SK-N-SH (cell line): ENCODE results near the gene KLF7. TPM values are rescaled to one million over a fixed set of nuclear protein-coding genes. Genes with fewer than 3 reads are reported as not detected.

Experiments
- CTCF ChIA-PET: fragments of 300-600, 350-600 bp; formaldehyde crosslinking; extraction: SDS; loops from one replicate; lab custom pipeline; 2021; lab: Yijun Ruan, JAX
- POLR2A ChIA-PET: fragments of 350-600 bp; sonication (Branson Sonifier 250); formaldehyde crosslinking; extraction: SDS; loops from one replicate; lab custom pipeline; 2020; ENCODE audit warnings: antibody characterized with exemption, inconsistent platforms; lab: Yijun Ruan, JAX
- DNase-seq: peaks from one replicate; pipeline ENCODE4 v3.0.0; 2012
- H2AFZ ChIP-seq: fragments of 200-600 bp; sonication (generic); 2 replicates; pipeline ENCODE4 v1.8.1; 2016; ENCODE audit warnings: antibody characterized with exemption, mild to moderate bottlenecking, low read depth
- H3F3A ChIP-seq: fragments of 200-600 bp; sonication (generic); replicated peaks from 2 replicates; pipeline ENCODE3; 2016; ENCODE audit warnings: antibody characterized with exemption, mild to moderate bottlenecking; ENCODE audit not compliant: insufficient read depth
- H3K27ac ChIP-seq, 2 experiments: fragments of 200-500 bp in 1 of 2; fragments of 200-600 bp in 1 of 2; sonication (Bioruptor generic) in 1 of 2; sonication (generic), shearing (Covaris generic) in 1 of 2; 2 replicates each; pipeline versions ENCODE4 v1.5.1 to v1.6.1; 2014 to 2016; ENCODE audit warnings: low read depth in 2 of 2, inconsistent platforms in 1 of 2, low read length in 1 of 2, mild to moderate bottlenecking in 1 of 2, mixed read lengths in 1 of 2
- H3K27me3 ChIP-seq: fragments of 200-600 bp; sonication (generic), shearing (Covaris generic); 2 replicates; pipeline ENCODE4 v1.6.1; 2016; ENCODE audit warnings: mixed run types; ENCODE audit not compliant: insufficient read depth
- H3K36me3 ChIP-seq, 2 experiments: fragments of 200-500 bp in 1 of 2; fragments of 200-600 bp in 1 of 2; sonication (Bioruptor generic) in 1 of 2; sonication (generic) in 1 of 2; replicated peaks in 1 of 2; 2 replicates each; pipeline versions ENCODE3 to v1.5.1; 2014 to 2016; ENCODE audit warnings: low read length in 1 of 2, mild to moderate bottlenecking in 1 of 2; ENCODE audit not compliant: insufficient read depth in 2 of 2, control insufficient read depth in 1 of 2
- H3K4me1 ChIP-seq, 2 experiments: fragments of 200-500 bp in 1 of 2; fragments of 200-600 bp in 1 of 2; sonication (Bioruptor generic) in 1 of 2; sonication (generic), shearing (Covaris generic) in 1 of 2; 2 replicates each; pipeline versions ENCODE4 v1.5.1 to v1.6.1; 2014 to 2016; ENCODE audit warnings: low read depth in 1 of 2, low read length in 1 of 2, mixed run types in 1 of 2; ENCODE audit not compliant: insufficient read depth in 2 of 2, control insufficient read depth in 1 of 2
- H3K4me2 ChIP-seq: fragments of 200-600 bp; sonication (generic), shearing (Covaris generic); 2 replicates; pipeline ENCODE4 v1.6.1; 2017; ENCODE audit warnings: mixed run types
- H3K4me3 ChIP-seq, 2 experiments: fragments of 200-500 bp in 1 of 2; fragments of 200-600 bp in 1 of 2; sonication (Bioruptor generic) in 1 of 2; sonication (generic), shearing (Covaris generic) in 1 of 2; 2 replicates each; pipeline versions ENCODE4 v1.5.1 to v1.8.1; 2014 to 2016; ENCODE audit warnings: low read depth in 2 of 2, inconsistent platforms in 1 of 2, low read length in 1 of 2, mild to moderate bottlenecking in 1 of 2, mixed read lengths in 1 of 2, moderate library complexity in 1 of 2
- H3K79me2 ChIP-seq: fragments of 200-600 bp; sonication (generic); 2 replicates; pipeline ENCODE4 v1.8.1; 2017; ENCODE audit warnings: mild to moderate bottlenecking; ENCODE audit not compliant: insufficient read depth
- H3K9ac ChIP-seq: fragments of 200-600 bp; sonication (generic); 2 replicates; pipeline ENCODE4 v1.6.1; 2017; ENCODE audit warnings: mixed run types
- H3K9me2 ChIP-seq: fragments of 200-600 bp; sonication (generic); 2 replicates; pipeline ENCODE4 v1.6.1; 2017; ENCODE audit warnings: mixed run types
- H3K9me3 ChIP-seq: fragments of 200-600 bp; sonication (generic); 2 replicates; pipeline ENCODE4 v1.6.1; 2017; ENCODE audit warnings: mixed run types, mild to moderate bottlenecking, moderate library complexity
- H4K20me1 ChIP-seq: fragments of 200-600 bp; sonication (generic); 2 replicates; pipeline ENCODE4 v1.6.1; 2017; ENCODE audit warnings: mild to moderate bottlenecking, mixed run types; ENCODE audit not compliant: insufficient read depth
- CHD2 ChIP-seq: fragments of 150-350 bp; IDR thresholded peaks from 2 replicates; pipeline ENCODE4 v1.6.1; 2018; ENCODE audit warnings: low read length; ENCODE audit not compliant: partially characterized antibody
- ELF1 ChIP-seq: IDR thresholded peaks from 2 replicates; pipeline ENCODE4 v1.4.0; 2012
- EP300 ChIP-seq, 2 experiments: IDR thresholded peaks; 2 replicates each; pipeline versions ENCODE4 v1.4.0 to v1.6.1; 2012; ENCODE audit warnings: borderline replicate concordance in 1 of 2, low read depth in 1 of 2, low read length in 1 of 2
- FOSL2 ChIP-seq: IDR thresholded peaks from 2 replicates; pipeline ENCODE4 v1.4.0; 2012; ENCODE audit warnings: low read depth, mild to moderate bottlenecking, moderate library complexity, borderline replicate concordance
- NFIC ChIP-seq: IDR thresholded peaks from 2 replicates; pipeline ENCODE4 v1.4.0; 2012; ENCODE audit warnings: borderline replicate concordance
- NRF1 ChIP-seq: IDR thresholded peaks from 2 replicates; pipeline ENCODE4 v1.6.1; 2012; ENCODE audit warnings: low read depth, mild to moderate bottlenecking, low read length
- POLR2AphosphoS5 ChIP-seq: IDR thresholded peaks from 2 replicates; pipeline ENCODE4 v1.6.1; 2012; ENCODE audit warnings: low read depth, low read length
- RAD21 ChIP-seq: IDR thresholded peaks from 2 replicates; pipeline ENCODE4 v1.6.1; 2012; ENCODE audit warnings: mild to moderate bottlenecking, low read length
- RFX5 ChIP-seq: IDR thresholded peaks from 2 replicates; pipeline ENCODE4 v1.6.1; 2012; ENCODE audit warnings: mild to moderate bottlenecking, improper control_type of control experiment, low read length
- RXRA ChIP-seq: IDR thresholded peaks from 2 replicates; pipeline ENCODE4 v1.4.0; 2012; ENCODE audit warnings: low read depth, mild to moderate bottlenecking, borderline replicate concordance
- SIN3A ChIP-seq: IDR thresholded peaks from 2 replicates; pipeline ENCODE4 v1.6.1; 2012; ENCODE audit warnings: low read depth, mild to moderate bottlenecking, low read length, moderate library complexity, borderline replicate concordance
- SMC3 ChIP-seq: IDR thresholded peaks from 2 replicates; pipeline ENCODE4 v1.6.1; 2012; ENCODE audit warnings: low read depth, low read length, improper control_type of control experiment
- TCF12 ChIP-seq: IDR thresholded peaks from 2 replicates; pipeline ENCODE4 v1.4.0; 2012
- TEAD4 ChIP-seq: IDR thresholded peaks from 2 replicates; pipeline ENCODE4 v1.4.0; 2012; ENCODE audit warnings: mild to moderate bottlenecking, borderline replicate concordance; ENCODE audit not compliant: insufficient read depth
- YY1 ChIP-seq: IDR thresholded peaks from 2 replicates; pipeline ENCODE4 v1.4.0; 2012; ENCODE audit warnings: low read depth, mild to moderate bottlenecking
- whole genome bisulfite sequencing: methylation state at CpG from one replicate; pipeline ENCODE4 v1.1.6; 2017; ENCODE audit warnings: low lambda C conversion rate; 5-methylcytosine and 5-hydroxymethylcytosine counted together
- polyA plus RNA-seq, 3 experiments: library from polyadenylated mRNA; depleted of rRNA; stranded (reverse); fragments of >200 nt; gene quantifications; 2 replicates each; pipeline ENCODE4 v1.2.3, GENCODE V29; 2012
- TF ChIP-seq, protein P1 (sequence below): IDR thresholded peaks from 2 replicates; pipeline ENCODE4 v1.4.0; 2012; ENCODE audit warnings: low read depth, borderline replicate concordance
- TF ChIP-seq, protein P2 (sequence below): fragments of 150-350 bp; IDR thresholded peaks from 2 replicates; pipeline ENCODE4 v1.6.1; 2016; ENCODE audit warnings: mild to moderate bottlenecking, low read depth, low read length
- TF ChIP-seq, protein P3 (sequence below): IDR thresholded peaks from 2 replicates; pipeline ENCODE4 v1.4.0; 2012; ENCODE audit warnings: low read depth, borderline replicate concordance
- TF ChIP-seq, protein P4 (sequence below): fragments of 200-600 bp; sonication (generic); IDR thresholded peaks from 2 replicates; pipeline ENCODE4 v1.6.1; 2017; ENCODE audit warnings: antibody characterized with exemption, mild to moderate bottlenecking, moderate library complexity
- TF ChIP-seq, protein P5 (sequence below): IDR thresholded peaks from 2 replicates; pipeline ENCODE4 v1.4.0; 2012; ENCODE audit warnings: low read depth

Gene KLF7
- polyA plus RNA-seq, 1 of the 3 experiments (the other 2 are of a cell fraction): 7.5 TPM

DNA sequence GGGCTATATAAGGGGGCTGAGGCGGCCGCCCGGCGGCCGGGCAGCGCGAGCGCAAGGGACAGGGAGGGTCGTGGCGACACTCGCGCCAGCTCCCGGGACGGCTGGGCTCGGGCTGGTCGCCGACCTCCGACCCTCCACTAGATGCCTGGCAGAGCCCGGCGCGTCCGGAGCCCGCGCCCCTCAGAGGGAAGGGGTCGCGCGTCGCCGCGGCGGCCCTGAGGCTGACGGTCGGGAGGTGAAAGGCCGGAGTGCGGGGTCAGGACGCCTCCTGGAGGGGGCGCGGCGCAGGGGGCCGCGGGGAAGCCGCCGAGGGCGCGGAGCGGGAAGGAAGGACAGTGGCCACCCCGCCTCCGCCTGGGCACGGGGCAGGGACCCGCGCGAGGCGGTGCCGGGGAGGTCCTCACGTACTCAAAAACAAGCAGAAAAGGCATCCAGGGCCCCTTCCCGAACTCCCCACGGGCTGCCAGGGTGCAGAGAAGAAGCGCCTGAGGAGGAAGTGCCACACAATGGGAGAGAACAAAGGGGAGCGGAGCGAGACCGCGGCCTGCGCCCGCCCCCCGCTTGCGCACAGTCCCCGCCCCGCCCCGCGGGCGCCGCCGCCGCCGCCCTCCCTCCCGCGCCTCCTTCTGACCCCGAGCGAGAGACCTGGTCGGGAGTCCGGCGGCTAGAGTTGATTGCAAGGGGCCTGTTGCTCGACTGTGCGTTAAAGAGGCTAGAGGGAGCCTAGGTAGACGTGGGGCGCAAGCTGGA is 776 bp upstream of the KLF7 start (continued):
- TF ChIP-seq, protein P1, sequence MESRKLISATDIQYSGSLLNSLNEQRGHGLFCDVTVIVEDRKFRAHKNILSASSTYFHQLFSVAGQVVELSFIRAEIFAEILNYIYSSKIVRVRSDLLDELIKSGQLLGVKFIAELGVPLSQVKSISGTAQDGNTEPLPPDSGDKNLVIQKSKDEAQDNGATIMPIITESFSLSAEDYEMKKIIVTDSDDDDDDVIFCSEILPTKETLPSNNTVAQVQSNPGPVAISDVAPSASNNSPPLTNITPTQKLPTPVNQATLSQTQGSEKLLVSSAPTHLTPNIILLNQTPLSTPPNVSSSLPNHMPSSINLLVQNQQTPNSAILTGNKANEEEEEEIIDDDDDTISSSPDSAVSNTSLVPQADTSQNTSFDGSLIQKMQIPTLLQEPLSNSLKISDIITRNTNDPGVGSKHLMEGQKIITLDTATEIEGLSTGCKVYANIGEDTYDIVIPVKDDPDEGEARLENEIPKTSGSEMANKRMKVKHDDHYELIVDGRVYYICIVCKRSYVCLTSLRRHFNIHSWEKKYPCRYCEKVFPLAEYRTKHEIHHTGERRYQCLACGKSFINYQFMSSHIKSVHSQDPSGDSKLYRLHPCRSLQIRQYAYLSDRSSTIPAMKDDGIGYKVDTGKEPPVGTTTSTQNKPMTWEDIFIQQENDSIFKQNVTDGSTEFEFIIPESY: no peak; the same call in 1 of the 2 replicates
- TF ChIP-seq RXRA: peak; percentile 43; the same call in 1 of the 2 replicates
- TF ChIP-seq, all 33 proteins: peak for 11

DNA sequence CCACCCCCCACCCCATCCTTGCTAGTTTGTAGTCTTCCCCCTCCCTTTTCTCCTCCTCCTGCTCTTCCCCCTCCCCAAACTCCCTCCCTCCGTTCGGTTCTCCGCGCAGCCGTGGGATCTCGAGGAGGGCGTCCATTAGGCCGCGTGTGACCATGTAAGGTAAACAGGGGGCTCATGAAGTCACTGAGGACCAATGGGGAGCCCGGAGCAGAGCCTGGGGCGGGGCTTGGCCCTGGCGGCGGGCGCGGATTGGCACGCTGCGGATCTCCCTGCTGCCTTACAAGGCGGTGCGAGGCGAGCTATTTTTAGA is 246 bp upstream of the KLF7 start:
- Histone ChIP-seq H3K9ac (peak overlapping the region; percentile 98), H3K36me3 (peaks cover 0 to 4% of the 10 kb centered on the region in 2 experiments), H3K79me2 (peaks cover 55% of the 10 kb centered on the region), H3K9me2 (no peaks in the 10 kb centered on the region), H3F3A (peaks cover 29% of the 10 kb centered on the region), H3K4me2 (peak overlapping the region; percentile 87; the same call in 1 of the 2 replicates), H3K9me3 (no peaks in the 10 kb centered on the region), H3K4me1 (peaks cover 9 to 25% of the 10 kb centered on the region in 2 experiments; a peak in 2 of 4 replicates), H3K4me3 (peak overlapping the region; percentile 91 to 93; a peak in 3 of 4 replicates), H4K20me1 (peaks cover 22% of the 10 kb centered on the region), H3K27me3 (no peaks in the 10 kb centered on the region), H3K27ac (peak overlapping the region; percentile 97 to 99), H2AFZ (no peak overlapping the region)
- ChIA-PET POLR2A (interaction anchor here (0.5 to 5.5 kb wide), 51 partner anchors 10 to 459 kb away, joined by 3 to 70 read pairs (median 4); no protein-coding TSS in a partner anchor), CTCF (interaction anchor here (0.5 to 10.4 kb wide), 17 partner anchors 13 to 365 kb away, joined by 3 to 87 read pairs (median 5); no protein-coding TSS in a partner anchor)
- peak; percentile 94 for DNase-seq
- WGBS: under 1% methylated on average over 16 of the region's 20 CpGs
- TF ChIP-seq SMC3: no peak
- no peak for TF ChIP-seq SIN3A
- TF ChIP-seq, protein P2, sequence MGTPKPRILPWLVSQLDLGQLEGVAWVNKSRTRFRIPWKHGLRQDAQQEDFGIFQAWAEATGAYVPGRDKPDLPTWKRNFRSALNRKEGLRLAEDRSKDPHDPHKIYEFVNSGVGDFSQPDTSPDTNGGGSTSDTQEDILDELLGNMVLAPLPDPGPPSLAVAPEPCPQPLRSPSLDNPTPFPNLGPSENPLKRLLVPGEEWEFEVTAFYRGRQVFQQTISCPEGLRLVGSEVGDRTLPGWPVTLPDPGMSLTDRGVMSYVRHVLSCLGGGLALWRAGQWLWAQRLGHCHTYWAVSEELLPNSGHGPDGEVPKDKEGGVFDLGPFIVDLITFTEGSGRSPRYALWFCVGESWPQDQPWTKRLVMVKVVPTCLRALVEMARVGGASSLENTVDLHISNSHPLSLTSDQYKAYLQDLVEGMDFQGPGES: peak; percentile 49
- TF ChIP-seq, protein P3, sequence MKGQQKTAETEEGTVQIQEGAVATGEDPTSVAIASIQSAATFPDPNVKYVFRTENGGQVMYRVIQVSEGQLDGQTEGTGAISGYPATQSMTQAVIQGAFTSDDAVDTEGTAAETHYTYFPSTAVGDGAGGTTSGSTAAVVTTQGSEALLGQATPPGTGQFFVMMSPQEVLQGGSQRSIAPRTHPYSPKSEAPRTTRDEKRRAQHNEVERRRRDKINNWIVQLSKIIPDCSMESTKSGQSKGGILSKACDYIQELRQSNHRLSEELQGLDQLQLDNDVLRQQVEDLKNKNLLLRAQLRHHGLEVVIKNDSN: peak; percentile 4; the same call in 1 of the 2 replicates
- peak; percentile 78 for TF ChIP-seq NRF1
- peak; percentile 5 for TF ChIP-seq CHD2
- TF ChIP-seq TEAD4: no peak
- TF ChIP-seq, protein P1: peak; percentile 18; the same call in 1 of the 2 replicates
- TF ChIP-seq RAD21: no peak
- TF ChIP-seq RXRA: no peak
- TF ChIP-seq FOSL2: no peak
- TF ChIP-seq YY1: no peak; the same call in 1 of the 2 replicates
- TF ChIP-seq POLR2AphosphoS5: no peak
- TF ChIP-seq, protein P4, sequence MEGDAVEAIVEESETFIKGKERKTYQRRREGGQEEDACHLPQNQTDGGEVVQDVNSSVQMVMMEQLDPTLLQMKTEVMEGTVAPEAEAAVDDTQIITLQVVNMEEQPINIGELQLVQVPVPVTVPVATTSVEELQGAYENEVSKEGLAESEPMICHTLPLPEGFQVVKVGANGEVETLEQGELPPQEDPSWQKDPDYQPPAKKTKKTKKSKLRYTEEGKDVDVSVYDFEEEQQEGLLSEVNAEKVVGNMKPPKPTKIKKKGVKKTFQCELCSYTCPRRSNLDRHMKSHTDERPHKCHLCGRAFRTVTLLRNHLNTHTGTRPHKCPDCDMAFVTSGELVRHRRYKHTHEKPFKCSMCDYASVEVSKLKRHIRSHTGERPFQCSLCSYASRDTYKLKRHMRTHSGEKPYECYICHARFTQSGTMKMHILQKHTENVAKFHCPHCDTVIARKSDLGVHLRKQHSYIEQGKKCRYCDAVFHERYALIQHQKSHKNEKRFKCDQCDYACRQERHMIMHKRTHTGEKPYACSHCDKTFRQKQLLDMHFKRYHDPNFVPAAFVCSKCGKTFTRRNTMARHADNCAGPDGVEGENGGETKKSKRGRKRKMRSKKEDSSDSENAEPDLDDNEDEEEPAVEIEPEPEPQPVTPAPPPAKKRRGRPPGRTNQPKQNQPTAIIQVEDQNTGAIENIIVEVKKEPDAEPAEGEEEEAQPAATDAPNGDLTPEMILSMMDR: no peak
- TF ChIP-seq TCF12: no peak
- TF ChIP-seq EP300 (IDR thresholded peaks at IDR 0.05; ENCODE audit: borderline replicate concordance in 1 of 2, low read depth in 1 of 2, low read length in 1 of 2): peak in 1 of 2 experiments; percentile 32; a peak in 1 of 4 replicates
- TF ChIP-seq ELF1: no peak
- no peak for TF ChIP-seq NFIC
- TF ChIP-seq, protein P5, sequence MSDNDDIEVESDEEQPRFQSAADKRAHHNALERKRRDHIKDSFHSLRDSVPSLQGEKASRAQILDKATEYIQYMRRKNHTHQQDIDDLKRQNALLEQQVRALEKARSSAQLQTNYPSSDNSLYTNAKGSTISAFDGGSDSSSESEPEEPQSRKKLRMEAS: peak; percentile 54; the same call in 1 of the 2 replicates
- no peak for TF ChIP-seq RFX5
